ENCODE measurements around the gene CERS2. TPM values are rescaled to one million over a fixed set of nuclear protein-coding genes. Genes with fewer than 3 reads are reported as not detected.

Gene CERS2
- total RNA-seq, 3 donors from 2014 or later: 121 to 131 (median 128) TPM

- H3K4me1 ChIP-seq: peaks cover 6% of the 10 kb centered on the region in 2 donors
- H3K36me3 ChIP-seq: no peaks in the 10 kb centered on the region
- no peaks in the 10 kb centered on the region for H3K27me3 ChIP-seq
- intact Hi-C loops (cut with DNase I; ENCODE audit: low total_unique reads): loop anchor here (5.0 kb wide), 1 partner anchor 861 kb away; no protein-coding TSS in a partner anchor
- H3K27ac ChIP-seq: peak overlapping the region; percentile 58 to 68
- no peak for DNase-seq (ENCODE audit: low spot score in 2 of 2)
- H3K9me3 ChIP-seq: no peaks in the 10 kb centered on the region
- H3K4me3 ChIP-seq: no peak overlapping the region
- TF ChIP-seq CTCF (IDR thresholded peaks at IDR 0.05) (no peak), POLR2A (IDR thresholded peaks at IDR 0.05) (no peak), POLR2AphosphoS5 (IDR thresholded peaks at IDR 0.05) (no peak)
These were observed 6.7 kb upstream of the CERS2 start for GRCh38 chr1:150981177-150981804.

- Histone ChIP-seq H3K36me3 (no peaks in the 10 kb centered on the region), H3K9me3 (no peaks in the 10 kb centered on the region), H3K4me1 (peaks cover 6 to 9% of the 10 kb centered on the region in 2 donors), H3K27me3 (no peaks in the 10 kb centered on the region), H3K27ac (peak overlapping the region; percentile 68 to 73), H3K4me3 (peak overlapping the region; percentile 9 to 37 (median 24))
- intact Hi-C loops (cut with DNase I; ENCODE audit: low total_unique reads): loop anchor here (5.0 kb wide), 1 partner anchor 863 kb away; no protein-coding TSS in a partner anchor
- peak; percentile 94 to 99 (median 99) for TF ChIP-seq CTCF (IDR thresholded peaks at IDR 0.05)
- TF ChIP-seq POLR2A (IDR thresholded peaks at IDR 0.05): no peak
- TF ChIP-seq POLR2AphosphoS5 (IDR thresholded peaks at IDR 0.05): peak in 2 of 3 donors; percentile 30 to 40
- DNase-seq (ENCODE audit: low spot score in 2 of 2): peak; percentile 84 to 85
These were observed 4.7 kb upstream of the CERS2 start for GRCh38 chr1:150979092-150980056.

- DNase-seq (ENCODE audit: low spot score in 2 of 2): peak; percentile 76 to 85
- Histone ChIP-seq H3K4me3 (no peak overlapping the region), H3K9me3 (no peaks in the 10 kb centered on the region), H3K4me1 (peaks cover 4 to 19% of the 10 kb centered on the region in 2 donors), H3K36me3 (no peaks in the 10 kb centered on the region), H3K27ac (peak overlapping the region; percentile 62 to 67), H3K27me3 (no peaks in the 10 kb centered on the region)
- TF ChIP-seq CTCF (IDR thresholded peaks at IDR 0.05): no peak
- TF ChIP-seq POLR2AphosphoS5 (IDR thresholded peaks at IDR 0.05): peak in 2 of 3 donors; percentile 44 to 53
- intact Hi-C loops (cut with DNase I; ENCODE audit: low total_unique reads): no loop called here
These were observed 2.5 kb upstream of the CERS2 start for GRCh38 chr1:150976879-150977694.

GRCh38 chr1:150976401-150976821 lies 1.8 kb upstream of the CERS2 start:
- H3K27ac ChIP-seq: peak overlapping the region in 1 of 2 donors; percentile 67
- no peak for TF ChIP-seq POLR2A (IDR thresholded peaks at IDR 0.05)
- TF ChIP-seq POLR2AphosphoS5 (IDR thresholded peaks at IDR 0.05): no peak
- no peak for TF ChIP-seq CTCF (IDR thresholded peaks at IDR 0.05)
- intact Hi-C loops (cut with DNase I; ENCODE audit: low total_unique reads): no loop called here
- DNase-seq (ENCODE audit: low spot score in 2 of 2): no peak
- H3K4me1 ChIP-seq: peaks cover 6 to 20% of the 10 kb centered on the region in 2 donors
- no peak overlapping the region for H3K4me3 ChIP-seq
- no peaks in the 10 kb centered on the region for H3K36me3 ChIP-seq
- H3K27me3 ChIP-seq: no peaks in the 10 kb centered on the region
- H3K9me3 ChIP-seq: no peaks in the 10 kb centered on the region
